ENCODE measurements around the gene SPSB2. TPM values are rescaled to one million over a fixed set of nuclear protein-coding genes. Genes with fewer than 3 reads are reported as not detected.
"Not testable (repeated sequence)": the region's sequence is repeated elsewhere in the genome, so short reads cannot be mapped to it uniquely, and the experiment has no call there.

SPSB2 gene
- polyA plus RNA-seq, 1 donor from 2014 or later, result 12.8 TPM

GRCh38 chr12:6888360-6888759 is 15.3 kb upstream of the SPSB2 start:
- no peaks in the 10 kb centered on the region for H3K36me3 ChIP-seq (ENCODE audit: insufficient read depth, low read length)
- H3K79me2 ChIP-seq (replicated peaks; ENCODE audit: insufficient read depth, low read length), result no peaks in the 10 kb centered on the region
- H3K4me3 ChIP-seq (ENCODE audit: low read length), result no peak overlapping the region
- H3K9me2 ChIP-seq (ENCODE audit: insufficient read depth, low read length), result no peaks in the 10 kb centered on the region
- no peak for TF ChIP-seq REST (IDR thresholded peaks at IDR 0.05; ENCODE audit: borderline replicate concordance)
- no peak for TF ChIP-seq MXI1 (conservative IDR thresholded peaks at IDR 0.05; ENCODE audit: poor library complexity, severe bottlenecking)
- TF ChIP-seq RAD21 (conservative IDR thresholded peaks at IDR 0.05), result no peak
- no peak for TF ChIP-seq CTCF (IDR thresholded peaks at IDR 0.05; ENCODE audit: poor library complexity, severe bottlenecking)
- TF ChIP-seq SMC3 (conservative IDR thresholded peaks at IDR 0.05; ENCODE audit: poor library complexity), result no peak
- TF ChIP-seq EZH2 (IDR thresholded peaks at IDR 0.05; ENCODE audit: borderline replicate concordance, insufficient read depth, low read length, poor library complexity, severe bottlenecking), result no peak
- no peak for TF ChIP-seq POLR2AphosphoS5 (IDR thresholded peaks at IDR 0.05)
- TF ChIP-seq EP300 (conservative IDR thresholded peaks at IDR 0.05; ENCODE audit: poor library complexity, severe bottlenecking), result no peak
- TF ChIP-seq TAF1 (IDR thresholded peaks at IDR 0.05; ENCODE audit: low read depth), result no peak
- no peak overlapping the region for H3K9ac ChIP-seq (ENCODE audit: low read length)
- no peak overlapping the region for H3K4me2 ChIP-seq (ENCODE audit: low read length)
- H4K20me1 ChIP-seq (ENCODE audit: insufficient read depth), result no peaks in the 10 kb centered on the region
- no peak overlapping the region for H2AFZ ChIP-seq (ENCODE audit: low read depth, low read length)
- no peaks in the 10 kb centered on the region for H3K9me3 ChIP-seq (ENCODE audit: low read length)
- no peak overlapping the region for H3K27ac ChIP-seq (ENCODE audit: low read length)
- no peaks in the 10 kb centered on the region for H3F3A ChIP-seq (ENCODE audit: insufficient read depth, low read length, poor library complexity, severe bottlenecking)
- no peaks in the 10 kb centered on the region for H3K27me3 ChIP-seq (ENCODE audit: insufficient read depth, low read depth, low read length)

- no peaks in the 10 kb centered on the region for H3F3A ChIP-seq (ENCODE audit: insufficient read depth, low read length, poor library complexity, severe bottlenecking)
- no peak overlapping the region for H3K4me2 ChIP-seq (ENCODE audit: low read length)
- H4K20me1 ChIP-seq (ENCODE audit: insufficient read depth), result no peaks in the 10 kb centered on the region
- H3K9me3 ChIP-seq (ENCODE audit: low read length), result no peaks in the 10 kb centered on the region
- no peaks in the 10 kb centered on the region for H3K27me3 ChIP-seq (ENCODE audit: insufficient read depth, low read depth, low read length)
- no peak overlapping the region for H3K4me3 ChIP-seq (ENCODE audit: low read length)
- H3K79me2 ChIP-seq (replicated peaks; ENCODE audit: insufficient read depth, low read length), result no peaks in the 10 kb centered on the region
- no peak overlapping the region for H3K9ac ChIP-seq (ENCODE audit: low read length)
- H3K9me2 ChIP-seq (ENCODE audit: insufficient read depth, low read length), result no peaks in the 10 kb centered on the region
- no peaks in the 10 kb centered on the region for H3K36me3 ChIP-seq (ENCODE audit: insufficient read depth, low read length)
- H3K27ac ChIP-seq (ENCODE audit: low read length), result no peak overlapping the region
- no peak overlapping the region for H2AFZ ChIP-seq (ENCODE audit: low read depth, low read length)
- TF ChIP-seq MXI1 (conservative IDR thresholded peaks at IDR 0.05; ENCODE audit: poor library complexity, severe bottlenecking) (no peak), CTCF (IDR thresholded peaks at IDR 0.05; ENCODE audit: poor library complexity, severe bottlenecking) (no peak), EP300 (conservative IDR thresholded peaks at IDR 0.05; ENCODE audit: poor library complexity, severe bottlenecking) (no peak), TAF1 (IDR thresholded peaks at IDR 0.05; ENCODE audit: low read depth) (no peak), REST (IDR thresholded peaks at IDR 0.05; ENCODE audit: borderline replicate concordance) (no peak), EZH2 (IDR thresholded peaks at IDR 0.05; ENCODE audit: borderline replicate concordance, insufficient read depth, low read length, poor library complexity, severe bottlenecking) (no peak), SMC3 (conservative IDR thresholded peaks at IDR 0.05; ENCODE audit: poor library complexity) (no peak), POLR2AphosphoS5 (IDR thresholded peaks at IDR 0.05) (no peak), RAD21 (conservative IDR thresholded peaks at IDR 0.05) (no peak)
Measured at GRCh38 chr12:6887460-6887859, 14.4 kb upstream of the SPSB2 start.

- H3F3A ChIP-seq (ENCODE audit: insufficient read depth, low read length, poor library complexity, severe bottlenecking); H3K79me2 ChIP-seq (replicated peaks; ENCODE audit: insufficient read depth, low read length); H3K4me3 ChIP-seq (ENCODE audit: low read length); H3K9me3 ChIP-seq (ENCODE audit: low read length); H3K27ac ChIP-seq (ENCODE audit: low read length); H3K27me3 ChIP-seq (ENCODE audit: insufficient read depth, low read depth, low read length); H2AFZ ChIP-seq (ENCODE audit: low read depth, low read length); H4K20me1 ChIP-seq (ENCODE audit: insufficient read depth); H3K9me2 ChIP-seq (ENCODE audit: insufficient read depth, low read length); H3K36me3 ChIP-seq (ENCODE audit: insufficient read depth, low read length); H3K9ac ChIP-seq (ENCODE audit: low read length); H3K4me2 ChIP-seq (ENCODE audit: low read length): not testable (repeated sequence)
Measured at GRCh38 chr12:6886206-6886999, 13.3 kb upstream of the SPSB2 start.
